Left renal pelvis (tissue), 4 donors: ENCODE measurements around the gene TDRD10. TPM values are rescaled to one million over a fixed set of nuclear protein-coding genes. Genes with fewer than 3 reads are reported as not detected.

Experiments
- DNase-seq, 4 donors: peaks; one replicate each; pipeline ENCODE4 v3.0.0-alpha.2; 2013; ENCODE audit warnings: low read depth in 4 of 4, low spot score in 3 of 4
- polyA plus RNA-seq, 4 donors: library from polyadenylated mRNA; unstranded; fragments of 120-200 nt; gene quantifications; one replicate each; pipeline ENCODE4 v1.2.1, GENCODE V29; 2013; ENCODE audit not compliant: insufficient read length in 4 of 4

The TDRD10 gene, protein sequence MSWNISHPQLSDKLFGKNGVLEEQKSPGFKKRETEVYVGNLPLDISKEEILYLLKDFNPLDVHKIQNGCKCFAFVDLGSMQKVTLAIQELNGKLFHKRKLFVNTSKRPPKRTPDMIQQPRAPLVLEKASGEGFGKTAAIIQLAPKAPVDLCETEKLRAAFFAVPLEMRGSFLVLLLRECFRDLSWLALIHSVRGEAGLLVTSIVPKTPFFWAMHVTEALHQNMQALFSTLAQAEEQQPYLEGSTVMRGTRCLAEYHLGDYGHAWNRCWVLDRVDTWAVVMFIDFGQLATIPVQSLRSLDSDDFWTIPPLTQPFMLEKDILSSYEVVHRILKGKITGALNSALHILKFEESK
- polyA plus RNA-seq = 1 to 10 TPM in 3 of 4 donors, under 1 TPM in 1; 0.67 to 2.6 (median 1.8) TPM

DNA sequence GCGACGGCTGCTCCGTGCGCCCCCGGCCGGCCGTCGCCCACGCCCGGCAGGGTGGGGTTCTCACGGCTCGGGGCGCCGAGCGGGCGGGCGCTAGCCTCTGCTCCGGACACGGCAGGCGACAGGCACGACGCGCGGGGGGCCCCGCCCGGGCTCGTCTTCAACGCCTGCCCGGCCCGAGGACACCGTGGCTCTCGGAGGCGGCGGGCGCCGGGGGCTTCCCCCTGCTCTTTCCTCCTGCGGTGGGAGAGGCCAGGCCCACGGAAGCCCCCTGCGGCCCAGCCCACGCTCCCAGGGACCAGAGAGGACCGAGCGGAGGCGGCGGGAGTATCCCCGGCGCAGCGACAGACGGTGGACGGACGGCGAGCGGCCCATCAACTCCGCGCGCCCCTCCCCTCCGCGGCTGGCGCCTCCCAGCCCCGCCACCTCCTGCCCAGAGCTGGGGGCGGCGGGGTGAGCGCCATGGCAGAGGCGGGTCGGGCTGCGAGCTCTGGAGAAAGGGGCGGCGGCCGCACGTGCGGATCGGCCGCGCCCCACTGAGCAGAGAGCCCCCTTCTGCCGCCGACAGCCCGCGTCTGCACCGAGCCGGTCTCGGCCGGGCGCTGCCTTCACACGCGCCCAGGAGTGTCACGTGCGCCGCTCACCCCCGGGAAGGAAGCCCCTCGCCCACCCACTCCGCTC, at the start of gene TDRD10, which contains the start of gene SHE:
TSS of gene TDRD10 (plus strand) at position 154 of the 678 bp plus-strand sequence. CDS start 4,685 bp downstream, outside the sequence.
TSS of gene SHE (minus strand) at position 347 of the 678 bp plus-strand sequence. CDS start 386 bp downstream, outside the sequence.
- no peak for DNase-seq

DNA sequence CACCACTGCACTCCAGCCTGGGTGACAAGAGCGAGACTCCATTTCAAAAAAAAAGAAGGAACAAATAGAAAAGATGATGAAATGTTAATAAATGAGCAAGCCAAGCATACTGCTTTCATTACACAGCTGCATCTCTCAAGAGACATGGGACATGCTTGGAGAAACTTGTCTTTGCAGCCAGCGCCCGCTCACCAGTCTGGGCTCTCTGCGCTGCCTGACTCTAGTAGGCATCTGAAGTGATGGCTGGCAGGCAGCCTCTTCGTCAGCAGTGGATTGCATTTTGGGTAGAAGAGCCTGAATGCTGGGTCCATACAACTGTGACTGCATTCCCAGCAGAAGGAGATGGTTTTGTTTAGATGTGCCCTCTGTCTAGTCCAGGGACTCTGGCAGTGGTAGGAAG, 48.9 kb upstream of the TDRD10 start:
- no peak for DNase-seq

DNA sequence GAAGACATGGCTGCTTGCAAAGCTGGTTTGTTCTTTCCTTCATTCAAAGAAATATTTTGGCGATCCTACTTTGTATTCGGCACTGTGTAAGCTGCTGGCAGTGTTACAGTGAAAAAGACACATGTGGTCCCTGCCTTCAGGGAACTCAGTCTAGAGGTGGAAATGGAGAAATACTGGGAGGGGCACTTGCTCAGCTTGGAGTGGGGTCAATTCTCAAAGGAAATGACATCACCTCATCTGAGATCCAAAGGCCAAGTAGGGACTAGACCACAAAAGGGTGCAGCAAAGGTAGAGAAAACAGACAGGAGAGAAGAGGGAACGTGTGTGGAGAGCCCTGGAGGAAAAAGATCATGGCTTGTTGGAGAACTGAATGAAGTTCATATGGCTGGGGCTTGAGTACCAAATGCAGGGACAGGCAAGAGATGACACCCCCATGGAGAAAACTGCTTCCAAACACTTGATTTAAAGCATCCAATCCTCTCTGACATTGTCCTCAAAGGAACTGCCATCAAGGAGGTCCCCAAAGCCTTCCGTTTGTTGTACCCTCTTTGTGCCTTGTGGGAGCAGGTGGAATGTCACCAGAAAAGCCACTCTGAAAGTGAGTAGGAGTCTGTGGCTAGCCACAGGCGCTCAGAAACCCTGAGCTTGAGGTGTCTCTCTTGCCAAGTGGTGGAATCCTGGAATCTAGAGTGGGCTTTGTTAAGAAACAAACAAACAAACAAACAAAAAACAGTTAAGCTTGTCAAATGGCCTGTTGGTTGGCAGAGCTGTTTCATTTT, 48.3 kb upstream of the TDRD10 start:
- no peak for DNase-seq

DNA sequence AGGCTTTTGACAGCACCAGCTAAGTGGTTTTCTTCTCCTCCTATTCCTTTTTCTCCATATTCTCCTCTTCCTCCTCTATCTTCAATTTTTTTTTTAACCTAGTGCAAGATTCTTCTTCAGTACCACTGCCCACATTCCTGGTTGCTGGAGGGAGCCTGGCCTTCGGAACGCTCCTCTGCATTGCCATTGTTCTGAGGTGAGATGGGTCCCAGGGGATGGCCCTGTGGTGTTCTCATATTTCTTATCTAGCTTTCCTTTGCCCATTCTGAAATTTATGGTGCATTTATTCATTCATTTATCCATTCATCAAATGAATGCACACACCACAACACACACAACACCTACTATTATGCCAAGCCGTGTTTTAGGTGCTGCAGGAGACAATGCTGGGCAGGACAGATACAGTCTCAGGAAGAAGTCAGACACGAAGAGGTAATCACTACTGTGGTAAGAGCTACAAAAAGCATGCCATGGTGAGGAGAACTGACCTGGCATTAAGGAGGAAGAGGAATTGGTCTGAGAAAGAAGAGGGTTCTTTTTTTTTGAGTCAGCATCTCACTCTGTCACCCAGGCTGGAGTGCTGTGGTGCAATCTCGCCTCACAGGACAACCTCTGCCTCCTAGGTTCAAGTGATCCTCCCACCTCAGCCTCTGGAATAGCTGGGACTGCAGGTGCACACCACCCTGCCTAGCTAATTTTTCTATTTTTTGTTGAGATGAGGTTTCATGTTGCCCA, 47.5 kb upstream of the TDRD10 start:
- no peak for DNase-seq

DNA sequence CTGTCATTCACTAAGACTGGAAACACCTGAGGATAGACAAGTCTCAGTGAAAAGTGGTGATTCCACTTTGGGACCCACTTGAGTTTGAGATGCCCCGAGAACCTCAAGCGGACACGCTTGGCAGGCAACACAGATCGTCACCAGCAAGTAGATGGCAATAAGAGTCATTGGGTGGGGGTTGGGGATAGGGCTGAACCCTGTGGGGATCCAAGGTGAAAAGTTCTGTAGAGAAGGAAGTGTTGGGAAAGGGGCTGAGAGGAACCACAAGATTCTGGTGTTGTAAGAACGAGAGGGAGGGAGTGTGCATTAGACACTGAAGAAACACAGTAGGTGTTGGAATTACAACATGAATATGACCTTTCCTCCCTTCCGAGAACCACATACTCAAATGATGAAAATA, 45.4 kb upstream of the TDRD10 start:
- no peak for DNase-seq

DNA sequence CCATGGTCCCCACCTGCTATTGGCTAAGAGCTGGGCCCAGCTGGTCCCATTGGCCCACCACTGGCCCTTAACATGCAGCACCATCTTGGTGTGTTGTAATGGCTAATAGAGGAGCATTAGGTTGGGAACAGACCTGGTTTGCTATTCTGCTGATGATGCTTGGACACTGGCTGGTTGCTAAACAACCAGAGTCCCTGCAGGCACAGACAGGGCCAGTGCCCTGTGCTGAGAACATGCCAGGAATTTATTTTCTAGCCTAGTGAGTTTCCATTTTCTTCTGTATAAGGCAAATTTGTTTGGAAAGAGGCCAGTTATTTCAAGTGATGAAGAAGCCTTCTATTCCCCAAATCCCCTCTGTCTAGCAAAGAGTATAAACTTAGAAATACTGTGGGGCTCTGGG, 42.9 kb upstream of the TDRD10 start:
- no peak for DNase-seq

DNA sequence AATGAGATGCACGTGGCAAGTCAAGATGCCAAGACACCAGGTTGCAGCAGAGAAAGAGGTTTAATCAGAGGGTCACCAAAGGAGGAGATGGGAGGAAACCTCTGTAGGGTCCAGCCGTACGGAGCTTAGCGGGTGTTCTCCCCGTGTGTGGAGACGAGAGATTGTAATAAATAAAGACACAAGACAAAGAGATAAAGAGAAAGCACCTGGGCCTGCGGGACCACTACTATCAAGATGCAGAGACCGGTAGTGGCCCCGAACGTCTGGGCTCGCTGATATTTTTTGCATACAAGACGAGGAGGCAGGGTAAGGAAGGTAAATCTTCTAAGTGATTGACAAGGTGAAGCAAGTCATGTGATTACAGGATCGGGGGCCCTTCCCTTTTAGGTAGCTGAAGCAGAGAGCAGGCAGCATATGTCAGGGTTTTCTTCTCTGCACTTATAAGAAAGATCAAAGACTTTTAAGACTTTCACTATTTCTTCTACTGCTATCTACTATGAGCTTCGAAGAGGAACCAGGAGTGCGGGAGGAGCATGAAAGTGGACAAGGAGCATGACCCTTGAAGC, 41.2 kb upstream of the TDRD10 start:
- DNase-seq = no peak

DNA sequence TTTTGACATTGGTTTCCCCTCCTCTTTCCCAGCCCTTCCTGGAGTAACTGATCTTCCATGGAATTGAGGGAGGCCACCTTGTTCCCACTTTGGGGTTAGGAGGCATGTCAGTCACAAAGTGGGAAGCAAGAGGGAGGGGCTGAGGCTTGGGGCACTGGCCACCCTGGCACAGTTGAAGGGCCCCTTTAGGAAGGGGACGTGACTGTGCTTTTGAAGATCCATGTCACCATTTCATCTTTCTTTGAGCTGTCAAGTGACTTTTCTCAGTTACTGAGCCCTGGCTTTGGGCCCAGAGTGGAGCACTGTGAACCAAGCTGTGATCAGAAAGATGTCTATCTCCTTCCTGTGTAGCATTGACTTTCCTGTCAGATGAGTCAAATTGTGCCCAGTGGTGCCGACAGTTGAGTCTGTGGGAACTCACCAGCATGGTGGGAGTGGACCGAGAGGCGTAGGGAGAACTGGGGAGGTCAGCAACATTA, 38.5 kb upstream of the TDRD10 start:
- no peak for DNase-seq

DNA sequence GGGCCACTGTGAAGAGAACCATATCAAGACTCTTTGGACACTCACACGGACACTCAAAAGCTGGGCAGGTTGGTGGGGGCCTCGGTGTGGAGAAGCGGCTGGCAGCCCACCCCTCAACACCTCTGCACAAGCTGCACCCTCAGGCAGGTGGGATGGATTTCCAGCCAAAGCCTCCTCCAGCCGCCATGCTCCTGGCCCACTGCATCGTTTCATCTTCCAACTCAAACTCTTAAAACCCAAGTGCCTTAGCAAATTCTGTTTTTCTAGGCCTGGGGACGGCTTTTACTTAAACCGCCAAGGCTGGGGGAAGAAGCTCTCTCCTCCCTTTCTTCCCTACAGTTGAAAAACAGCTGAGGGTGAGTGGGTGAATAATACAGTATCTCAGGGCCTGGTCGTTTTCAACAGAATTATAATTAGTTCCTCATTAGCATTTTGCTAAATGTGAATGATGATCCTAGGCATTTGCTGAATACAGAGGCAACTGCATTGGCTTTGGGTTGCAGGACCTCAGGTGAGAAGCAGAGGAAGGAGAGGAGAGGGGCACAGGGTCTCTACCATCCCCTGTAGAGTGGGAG, 36.3 kb upstream of the TDRD10 start:
- no peak for DNase-seq

DNA sequence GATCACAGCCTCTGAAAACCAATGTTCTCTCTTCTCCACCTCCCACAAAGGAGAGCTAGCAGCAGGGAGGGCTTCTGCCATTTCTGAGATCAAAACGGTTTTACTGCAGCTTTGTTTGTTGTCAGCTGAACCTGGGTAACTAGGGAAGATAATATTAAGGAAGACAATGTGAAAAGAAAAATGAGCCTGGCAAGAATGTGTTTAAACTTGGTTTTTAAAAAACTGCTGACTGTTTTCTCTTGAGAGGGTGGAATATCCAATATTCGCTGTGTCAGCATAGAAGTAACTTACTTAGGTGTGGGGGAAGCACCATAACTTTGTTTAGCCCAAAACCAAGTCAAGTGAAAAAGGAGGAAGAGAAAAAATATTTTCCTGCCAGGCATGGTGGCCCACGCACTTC, 35.8 kb upstream of the TDRD10 start:
- DNase-seq = no peak

DNA sequence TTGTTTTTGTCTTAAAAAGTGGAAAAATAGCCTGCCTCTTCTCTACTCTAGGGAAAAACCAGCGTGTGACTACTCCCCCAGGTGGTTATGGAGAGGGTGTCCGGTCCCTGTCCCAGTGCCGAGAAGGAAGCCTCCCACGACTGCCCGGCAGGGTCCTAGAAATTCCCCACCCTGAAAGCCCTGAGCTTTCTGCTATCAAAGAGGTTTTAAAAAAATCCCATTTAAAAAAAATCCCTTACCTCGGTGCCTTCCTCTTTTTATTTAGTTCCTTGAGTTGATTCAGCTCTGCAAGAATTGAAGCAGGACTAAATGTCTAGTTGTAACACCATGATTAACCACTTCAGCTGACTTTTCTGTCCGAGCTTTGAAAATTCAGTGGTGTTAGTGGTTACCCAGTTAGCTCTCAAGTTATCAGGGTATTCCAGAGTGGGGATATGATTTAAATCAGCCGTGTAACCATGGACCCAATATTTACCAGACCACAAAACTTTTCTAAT, 35.0 kb upstream of the TDRD10 start:
- no peak for DNase-seq

DNA sequence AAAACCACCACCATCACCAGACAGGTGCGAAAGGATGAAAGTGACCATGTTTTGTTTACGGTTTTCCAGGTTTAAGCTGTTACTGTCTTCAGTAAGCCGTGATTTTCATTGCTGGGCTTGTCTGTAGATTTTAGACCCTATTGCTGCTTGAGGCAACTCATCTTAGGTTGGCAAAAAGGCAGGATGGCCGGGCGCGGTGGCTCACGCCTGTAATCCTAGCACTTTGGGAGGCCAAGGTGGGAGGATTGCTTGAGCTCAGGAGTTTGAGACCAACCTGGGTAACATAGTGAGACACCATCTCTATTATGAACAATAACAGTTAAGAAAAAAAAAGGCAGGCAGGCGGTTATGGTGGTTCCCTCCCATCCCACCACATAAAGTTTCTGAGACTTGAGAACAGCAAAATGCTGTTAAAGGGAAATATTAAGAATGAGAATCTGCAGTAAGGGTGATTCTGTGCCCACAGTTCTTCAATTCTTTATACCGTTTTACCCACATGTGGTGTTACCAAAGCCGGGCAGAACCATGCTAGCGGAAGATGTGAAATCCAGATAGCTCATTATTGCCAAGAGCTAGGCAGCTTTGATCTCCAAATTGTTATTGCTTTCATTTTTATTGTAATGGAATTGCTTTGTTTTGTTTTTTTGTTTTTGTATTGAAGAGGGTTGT, 34.5 kb upstream of the TDRD10 start:
- DNase-seq = no peak

DNA sequence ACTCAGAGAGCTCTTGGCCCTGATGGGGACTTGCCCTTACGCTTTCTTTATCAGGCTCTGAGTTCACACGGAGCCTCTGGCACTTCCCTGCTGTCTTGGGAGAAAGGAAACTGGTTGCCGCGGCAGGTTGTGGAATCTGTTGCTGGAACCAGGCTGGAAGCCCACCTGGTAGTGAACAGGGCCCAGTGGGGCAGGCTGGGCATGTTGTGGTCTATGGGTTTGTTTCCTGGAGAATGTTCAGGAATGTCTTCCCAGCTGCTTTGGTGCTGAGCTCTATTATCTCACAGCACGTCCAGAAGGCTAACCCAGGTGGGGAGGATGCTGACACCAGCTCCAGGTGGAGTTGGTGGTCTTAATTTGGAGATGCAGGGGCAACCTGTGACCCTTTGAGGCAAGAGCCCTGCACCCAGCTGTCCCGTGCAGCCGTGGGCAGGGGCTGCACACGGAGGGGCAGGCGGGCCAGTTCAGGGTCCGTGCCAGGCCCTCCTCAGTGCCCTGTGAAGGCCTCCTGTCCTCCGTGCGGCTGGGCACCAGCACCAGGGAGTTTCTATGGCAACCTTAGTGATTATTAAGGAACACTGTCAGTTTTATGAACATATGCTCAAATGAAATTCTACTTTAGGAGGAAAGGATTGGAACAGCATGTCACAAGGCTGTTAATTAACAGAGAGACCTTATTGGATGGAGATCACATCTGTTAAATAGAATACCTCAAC, 33.3 kb upstream of the TDRD10 start:
- DNase-seq = no peak

DNA sequence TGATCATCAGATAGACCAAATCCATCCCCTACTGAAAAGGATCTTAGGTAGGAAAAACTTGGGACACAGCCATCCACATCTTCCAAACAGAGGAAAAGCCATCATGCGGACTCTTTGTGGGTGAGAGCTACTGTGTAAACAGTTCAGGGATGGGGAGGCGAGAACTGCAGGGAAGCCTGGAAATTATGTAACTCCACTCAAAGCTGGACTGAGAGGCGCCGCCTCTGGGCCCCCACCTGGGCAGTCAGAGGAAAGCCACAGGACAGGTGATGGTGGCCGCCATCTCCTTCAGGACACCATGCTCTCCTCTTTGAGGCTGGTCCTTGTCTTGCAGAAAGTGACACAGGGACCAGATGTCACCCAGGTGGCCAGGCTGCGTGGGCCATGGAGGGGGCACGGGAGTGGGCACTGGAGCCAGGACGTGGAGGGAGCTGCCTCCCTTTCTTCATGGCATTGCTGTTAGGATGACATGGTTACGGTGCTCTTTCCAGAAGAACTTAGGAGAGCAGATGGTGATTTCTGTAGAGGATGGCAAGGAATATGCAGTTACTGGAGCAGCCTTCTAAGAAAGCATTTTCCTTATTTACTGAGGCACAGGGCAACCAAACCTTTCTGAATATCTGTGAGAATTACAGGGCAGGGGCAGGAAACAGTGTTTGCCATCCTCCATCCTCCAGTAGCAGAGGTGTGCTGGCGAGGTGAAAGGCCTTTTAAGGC, 32.0 kb upstream of the TDRD10 start:
- no peak for DNase-seq

DNA sequence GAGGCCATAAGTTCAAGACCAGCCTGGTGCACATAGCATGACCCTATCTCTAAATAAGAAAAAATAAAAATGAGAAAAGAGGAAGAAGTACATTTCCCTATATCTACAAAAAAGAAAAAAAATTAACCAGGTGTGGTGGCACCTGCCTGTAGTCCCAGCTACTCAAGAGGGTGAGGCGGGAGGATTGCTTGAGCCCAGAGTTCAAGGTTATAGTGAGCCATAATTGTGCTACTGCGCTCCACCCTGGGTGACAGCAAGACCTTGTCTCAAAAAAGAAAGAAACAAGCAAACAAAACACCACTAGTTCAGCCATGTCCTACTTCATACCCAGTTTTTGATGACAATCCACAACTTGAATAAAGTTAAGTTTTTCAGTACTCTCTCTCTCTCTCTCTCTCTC, 30.7 kb upstream of the TDRD10 start:
- DNase-seq = no peak

DNA sequence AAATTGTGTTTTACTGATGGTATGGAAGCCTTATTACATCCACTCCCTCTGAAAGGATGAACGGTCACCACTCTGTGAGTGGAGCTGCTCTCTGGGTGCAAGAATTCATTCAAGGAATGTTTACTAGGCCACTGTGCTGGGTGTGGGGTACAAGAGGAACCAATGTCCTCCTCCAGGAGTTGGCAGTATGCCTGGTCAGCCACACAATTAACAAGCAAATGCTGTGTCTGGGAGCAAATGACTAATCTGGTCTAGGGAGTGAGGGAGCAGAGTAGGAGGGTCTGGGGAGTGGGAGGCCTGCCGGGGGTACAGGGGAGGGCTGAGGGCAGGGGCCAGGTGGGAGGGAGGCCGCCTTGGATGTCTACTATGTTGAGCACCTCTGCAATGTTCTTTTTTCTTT, 27.2 kb upstream of the TDRD10 start:
- DNase-seq = no peak

DNA sequence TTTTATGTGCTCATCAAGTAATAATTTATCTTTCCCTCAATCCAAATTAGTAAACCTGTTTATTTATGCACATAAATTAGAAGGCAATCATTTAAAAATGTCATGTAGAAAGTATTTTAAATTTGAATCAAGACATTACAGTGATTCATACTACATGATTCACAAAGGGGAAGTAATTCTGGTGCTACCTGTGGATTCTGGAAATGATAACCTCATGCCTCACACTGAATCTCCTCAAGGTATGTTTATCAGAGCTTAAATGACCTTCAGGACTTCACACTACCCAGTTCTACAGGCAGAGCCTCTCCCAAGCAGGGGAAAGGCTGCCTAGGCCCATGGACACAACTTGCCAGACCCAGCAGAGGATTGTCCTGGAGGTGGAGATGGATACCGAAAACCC, 25.2 kb upstream of the TDRD10 start:
- DNase-seq = no peak

DNA sequence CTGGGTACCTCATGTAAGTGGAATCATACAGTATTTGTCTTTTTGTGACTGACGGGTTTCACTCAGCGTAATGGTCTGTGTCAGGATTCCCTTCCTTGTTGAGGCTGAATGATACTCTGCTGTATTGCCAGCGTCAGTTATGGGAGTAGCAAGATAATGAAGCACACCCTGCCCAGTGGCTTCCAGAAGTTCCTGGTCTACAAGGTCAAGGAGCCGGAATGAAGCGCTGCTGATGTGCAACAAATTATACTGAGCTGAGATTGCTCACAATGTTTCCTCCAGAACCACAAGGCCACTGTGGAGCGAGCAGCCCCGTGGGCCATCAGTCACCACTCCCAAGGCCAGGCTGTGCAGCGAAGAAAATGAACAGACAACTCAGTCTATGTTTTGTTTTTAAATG, 24.0 kb upstream of the TDRD10 start:
- no peak for DNase-seq
